Hindlimb muscle (tissue), 1 donor: ENCODE results near the gene TLCD3A. TPM values are rescaled to one million over a fixed set of nuclear protein-coding genes. Genes with fewer than 3 reads are reported as not detected.
"Not testable (repeated sequence)": the region's sequence is repeated elsewhere in the genome, so short reads cannot be mapped to it uniquely, and the experiment has no call there.

Experiments
- DNase-seq: peaks from one replicate; pipeline ENCODE4 v3.0.0-alpha.2; 2013
- polyA plus RNA-seq: library from polyadenylated mRNA; unstranded; fragments of 120-200 nt; gene quantifications from one replicate; pipeline ENCODE4 v1.2.1, GENCODE V29; 2013; ENCODE audit not compliant: insufficient read length

Gene TLCD3A
- polyA plus RNA-seq, 1 donor = 13.9 TPM

GRCh38 chr17:750431-751037 is 18.1 kb downstream of the TLCD3A start:
- DNase-seq = no peak

GRCh38 chr17:751269-752001 is 19.0 kb downstream of the TLCD3A start:
- peak; percentile 44 for DNase-seq

GRCh38 chr17:752002-752619 is 19.7 kb downstream of the TLCD3A start, which contains the start of gene GEMIN4:
GEMIN4 (minus strand) TSS chr17:752264; CDS start chr17:752142, 122 bp downstream.
- peak; percentile 94 for DNase-seq

GRCh38 chr17:752620-753219 is 20.3 kb downstream of the TLCD3A start:
- DNase-seq = peak; percentile 76

GRCh38 chr17:753418-753817 is 21.0 kb downstream of the TLCD3A start:
- no peak for DNase-seq

GRCh38 chr17:755319-755961 is 23.0 kb downstream of the TLCD3A start:
- not testable (repeated sequence) for DNase-seq

GRCh38 chr17:756010-756567 is 23.7 kb downstream of the TLCD3A start:
- DNase-seq = not testable (repeated sequence)

GRCh38 chr17:759964-760363 is 27.6 kb downstream of the TLCD3A start:
- DNase-seq = no peak

- DNase-seq = no peak
These were observed 28.0 kb downstream of the TLCD3A start for GRCh38 chr17:760371-760770.

GRCh38 chr17:767076-767475 is 34.7 kb downstream of the TLCD3A start:
- no peak for DNase-seq

GRCh38 chr17:773016-773415 is 40.6 kb downstream of the TLCD3A start:
- no peak for DNase-seq

- DNase-seq = no peak
These were observed 41.3 kb downstream of the TLCD3A start for GRCh38 chr17:773467-774312.

GRCh38 chr17:774313-774584 is 41.9 kb downstream of the TLCD3A start:
- no peak for DNase-seq

- DNase-seq = no peak
These were observed 45.7 kb downstream of the TLCD3A start for GRCh38 chr17:778096-778495.

- DNase-seq = peak; percentile 96
These were observed 49.7 kb downstream of the TLCD3A start, which contains the start of the genes GLOD4 and MRM3 for GRCh38 chr17:781805-782731. GLOD4 (minus strand) TSS chr17:782280; CDS start chr17:782255, 25 bp downstream. MRM3 (plus strand) TSS chr17:782353; CDS start chr17:782379, 26 bp downstream.

- DNase-seq = no peak
These were observed 51.7 kb downstream of the TLCD3A start for GRCh38 chr17:784143-784542.

GRCh38 chr17:785901-786300 is 53.5 kb downstream of the TLCD3A start:
- DNase-seq = not testable (repeated sequence)

- no peak for DNase-seq
These were observed 55.3 kb downstream of the TLCD3A start for GRCh38 chr17:787641-788221.

GRCh38 chr17:788551-788950 is 56.2 kb downstream of the TLCD3A start:
- DNase-seq = no peak
